AG10803 (cell line): ENCODE measurements around the gene HABP2.
A peak's percentile ranks its signal among the peaks of the same experiment; 100 is the strongest.

Experiments
- DNase-seq: peaks from one replicate; pipeline ENCODE4 v3.0.0; 2010; ENCODE audit warnings: low read depth
- H3K4me3 ChIP-seq: 2 replicates; pipeline ENCODE4 v1.5.1; 2011; ENCODE audit warnings: mild to moderate bottlenecking, low read length, control low read depth
- CTCF ChIP-seq: conservative IDR thresholded peaks from 2 replicates; pipeline ENCODE4 v1.5.1; 2011; ENCODE audit warnings: mild to moderate bottlenecking, low read length, control low read depth, inconsistent platforms

Gene HABP2

GRCh38 chr10:113533801-113534200, 19.1 kb upstream of the HABP2 start:
- no peak for TF ChIP-seq CTCF
- H3K4me3 ChIP-seq = no peak overlapping the region
- peak; percentile 68 for DNase-seq

- DNase-seq = no peak
Measured at GRCh38 chr10:113534423-113534822, 18.4 kb upstream of the HABP2 start.

GRCh38 chr10:113537672-113538071, 15.2 kb upstream of the HABP2 start:
- no peak overlapping the region for H3K4me3 ChIP-seq
- DNase-seq = no peak
- TF ChIP-seq CTCF = no peak

More at GRCh38 chr10:113534423-113534822, 18.4 kb upstream of the HABP2 start:
- H3K4me3 ChIP-seq = no peak overlapping the region
- no peak for TF ChIP-seq CTCF

- H3K4me3 ChIP-seq = no peak overlapping the region
- TF ChIP-seq CTCF = no peak
- DNase-seq = no peak
Measured at GRCh38 chr10:113538151-113538550, 14.7 kb upstream of the HABP2 start.

GRCh38 chr10:113539789-113540188, 13.1 kb upstream of the HABP2 start:
- peak; percentile 71 for DNase-seq

GRCh38 chr10:113540845-113541548, 11.9 kb upstream of the HABP2 start:
- TF ChIP-seq CTCF = no peak

More at GRCh38 chr10:113539789-113540188, 13.1 kb upstream of the HABP2 start:
- no peak overlapping the region for H3K4me3 ChIP-seq
- no peak for TF ChIP-seq CTCF

GRCh38 chr10:113541549-113541927, 11.3 kb upstream of the HABP2 start:
- TF ChIP-seq CTCF = no peak
- no peak for DNase-seq
- no peak overlapping the region for H3K4me3 ChIP-seq

More at GRCh38 chr10:113540845-113541548, 11.9 kb upstream of the HABP2 start:
- H3K4me3 ChIP-seq = no peak overlapping the region
- no peak for DNase-seq
